ENCODE data around the gene DSC3. TPM values are rescaled to one million over a fixed set of nuclear protein-coding genes. Genes with fewer than 3 reads are reported as not detected.
A peak's percentile ranks its signal among the peaks of the same experiment; 100 is the strongest.

DSC3 gene
- total RNA-seq, 1 experiment from 2014 or later = 0.61 TPM

GRCh38 chr18:30985753-30986152 is 56.8 kb downstream of the DSC3 start:
- H2BK120ac ChIP-seq (ENCODE audit: low read depth, low read length, poor library complexity, severe bottlenecking) = no peak overlapping the region
- no peak overlapping the region for H3K9ac ChIP-seq (ENCODE audit: extremely low read depth, insufficient read length, low read length)
- H3K36me3 Mint-ChIP-seq (ENCODE audit: insufficient read depth in 1 of 3, low read depth in 3 of 3) = no peaks in the 10 kb centered on the region
- H2AK5ac ChIP-seq (ENCODE audit: insufficient read length, low read length) = no peak overlapping the region
- H3K4me1 Mint-ChIP-seq = no peaks in the 10 kb centered on the region
- no peak overlapping the region; the same call in 1 of the 2 replicates for H3K14ac ChIP-seq (ENCODE audit: insufficient read depth, low read length)
- no peak overlapping the region for H3K27ac ChIP-seq (ENCODE audit: insufficient read length, low read depth, low read length)
- no peaks in the 10 kb centered on the region for H3K9me3 Mint-ChIP-seq
- no peaks in the 10 kb centered on the region for H4K20me1 ChIP-seq (ENCODE audit: control insufficient read depth, insufficient read depth, insufficient read length)
- no peak overlapping the region for H2BK5ac ChIP-seq (ENCODE audit: insufficient read length, low read length)
- H3K79me1 ChIP-seq (ENCODE audit: insufficient read depth, low read depth, low read length, poor library complexity, severe bottlenecking) = no peaks in the 10 kb centered on the region
- H3K27ac Mint-ChIP-seq = 0 out of 7 replicates have a peak overlapping the region, but pooled peaks of 1 of the 3 experiments have one; percentile 1
- H2AFZ ChIP-seq (ENCODE audit: low read length) = no peak overlapping the region
- no peak overlapping the region for H2BK20ac ChIP-seq (ENCODE audit: low read depth, low read length, poor library complexity, severe bottlenecking)
- H3K27me3 ChIP-seq (ENCODE audit: insufficient read depth, low read length) = no peaks in the 10 kb centered on the region
- no peaks in the 10 kb centered on the region for H3K9me3 ChIP-seq (ENCODE audit: control insufficient read depth, low read depth, low read length)
- no peaks in the 10 kb centered on the region for H3K27me3 Mint-ChIP-seq (ENCODE audit: low read depth)
- no peaks in the 10 kb centered on the region for H3K23me2 ChIP-seq (ENCODE audit: insufficient read length, low read depth, low read length, poor library complexity, severe bottlenecking)
- no peak for TF ChIP-seq CTCF (conservative IDR thresholded peaks at IDR 0.05)
- no peaks in the 10 kb centered on the region for H3K79me2 ChIP-seq (ENCODE audit: insufficient read depth, low read length)
- H4K5ac ChIP-seq (ENCODE audit: insufficient read length, low read depth, low read length) = peak overlapping the region; percentile 9
- no peak overlapping the region for H3K23ac ChIP-seq (ENCODE audit: insufficient read length, low read depth, low read length)
- H2BK15ac ChIP-seq (ENCODE audit: low read depth, low read length) = no peak overlapping the region
- no peak for DNase-seq
- H3K4me3 Mint-ChIP-seq = no peak overlapping the region
- H3K4me2 ChIP-seq (ENCODE audit: insufficient read depth, insufficient read length, low read length) = no peak overlapping the region
- no peak overlapping the region for H3T11ph ChIP-seq (ENCODE audit: low read length)
- H2BK12ac ChIP-seq (ENCODE audit: insufficient read length, low read depth, low read length) = no peak overlapping the region
- no peaks in the 10 kb centered on the region for H3K4me1 ChIP-seq (ENCODE audit: insufficient read depth, low read length)
- no peak overlapping the region for H3K18ac ChIP-seq (ENCODE audit: insufficient read length, low read depth, low read length)
- H3K56ac ChIP-seq (ENCODE audit: insufficient read length, low read depth, low read length) = no peak overlapping the region
- H3K4ac ChIP-seq (ENCODE audit: low read depth, low read length) = no peak overlapping the region
- WGBS (ENCODE audit: extremely low coverage, insufficient read length, low lambda C conversion rate) = no CpG with 5 or more reads among the region's 12 CpGs
- no peak overlapping the region for H4K8ac ChIP-seq (replicated peaks; ENCODE audit: insufficient read length, low read depth, low read length)
- H4K91ac ChIP-seq (ENCODE audit: insufficient read length, low read depth, low read length) = no peak overlapping the region

Data from H9 (cell line).